GM18502 (cell line): ENCODE data around the gene HNRNPLL.
"Not testable (repeated sequence)": the region's sequence is repeated elsewhere in the genome, so short reads cannot be mapped to it uniquely, and the experiment has no call there.

Source experiments
- ATAC-seq: cut with Tn5 transposase; IDR thresholded peaks from one replicate; pipeline ENCODE4 v1.9.1; 2021; ENCODE audit warnings: mild to moderate bottlenecking; ENCODE audit not compliant: unreplicated experiment, poor library complexity

HNRNPLL gene

DNA sequence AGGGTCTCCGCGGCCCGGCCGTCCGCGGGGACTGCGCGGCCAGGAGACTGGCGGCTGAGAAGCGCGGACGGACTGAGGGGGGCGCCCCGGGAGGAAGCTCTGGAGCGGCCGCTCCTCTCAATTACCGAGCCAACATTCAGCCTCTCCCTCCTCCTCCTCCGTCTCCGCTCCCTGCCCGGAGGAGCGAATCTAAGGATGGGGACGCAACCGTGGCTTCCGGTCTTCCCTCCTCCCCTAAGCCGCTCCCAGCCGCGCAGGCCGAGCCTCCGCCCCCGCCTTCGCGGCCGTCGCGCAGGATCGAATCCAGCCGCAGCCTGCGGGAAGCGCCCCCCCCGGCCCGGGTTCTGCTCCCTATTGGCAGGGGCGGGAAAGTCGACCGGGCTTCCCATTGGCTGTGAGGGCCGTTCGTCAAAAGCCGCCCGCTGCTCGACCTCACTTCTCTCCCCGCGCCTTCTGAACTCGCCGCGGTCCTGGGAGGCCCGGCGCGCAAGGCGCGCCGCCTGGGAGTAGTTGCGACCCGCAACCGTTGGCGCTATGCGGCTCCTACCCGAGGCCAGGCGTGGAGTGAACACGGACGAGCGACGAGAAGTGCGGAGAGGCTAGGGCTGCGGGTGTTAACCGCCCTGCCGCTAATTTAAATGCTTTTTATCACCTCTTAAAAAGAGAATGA lies at the start of gene HNRNPLL:
HNRNPLL (minus strand) TSS at position 197 of the 670 bp plus-strand sequence. CDS start 302 bp downstream, outside the sequence.
- ATAC-seq = peak; percentile 75

- no peak for ATAC-seq
These were observed 48.0 kb upstream of the HNRNPLL start for GRCh38 chr2:38650717-38651116.

- ATAC-seq = no peak
These were observed 47.3 kb upstream of the HNRNPLL start for GRCh38 chr2:38650012-38650411.

DNA sequence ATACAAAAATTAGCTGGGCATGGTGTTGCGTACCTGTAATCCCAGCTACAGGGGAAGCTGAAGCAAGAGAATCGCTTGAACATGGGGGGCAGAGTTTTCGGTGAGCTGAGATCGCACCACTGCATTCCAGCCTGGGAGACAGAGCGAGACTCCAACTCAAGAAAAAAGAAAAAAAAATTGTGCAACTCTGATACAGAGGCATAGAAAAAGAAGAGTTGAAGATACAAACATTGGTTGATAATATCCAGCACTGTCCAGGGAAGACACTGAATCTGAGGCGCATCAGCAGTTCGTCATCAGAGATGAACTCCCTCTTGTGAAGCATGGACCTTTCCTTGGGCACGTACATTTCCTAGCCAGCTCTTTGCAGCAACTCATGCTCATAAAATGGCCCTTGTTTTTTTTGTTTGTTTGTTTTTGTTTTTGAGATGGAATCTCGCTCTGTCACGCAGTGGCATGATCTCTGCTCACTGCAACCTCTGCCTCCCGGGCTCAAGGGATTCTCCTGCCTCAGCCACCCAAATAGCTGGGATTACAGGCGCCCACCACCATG lies 46.5 kb upstream of the HNRNPLL start:
- no peak for ATAC-seq

GRCh38 chr2:38648107-38648761 lies 45.5 kb upstream of the HNRNPLL start:
- ATAC-seq = no peak

- not testable (repeated sequence) for ATAC-seq
These were observed 41.2 kb upstream of the HNRNPLL start for GRCh38 chr2:38643683-38644511.

- no peak for ATAC-seq
These were observed 40.4 kb upstream of the HNRNPLL start for GRCh38 chr2:38643021-38643671.

GRCh38 chr2:38642373-38643017 lies 39.8 kb upstream of the HNRNPLL start:
- ATAC-seq = not testable (repeated sequence)

DNA sequence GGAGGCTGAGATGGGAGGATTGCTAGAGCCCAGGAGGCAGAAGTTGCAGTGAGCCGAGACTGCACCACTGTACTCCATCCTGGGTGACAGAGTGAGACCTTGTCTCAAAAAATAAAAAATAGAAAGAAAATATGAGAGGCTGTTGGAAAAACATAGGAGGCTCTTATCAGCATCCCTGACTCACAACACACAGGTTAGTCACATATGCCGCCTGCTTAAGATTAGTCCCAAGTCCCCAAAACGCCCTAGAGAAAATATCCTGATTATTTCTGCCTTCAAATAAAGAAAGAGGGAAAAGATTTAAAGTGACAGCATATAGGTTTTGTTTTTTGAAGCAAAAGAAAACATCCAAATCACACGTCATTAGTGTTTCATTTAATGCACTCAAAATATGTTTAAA lies 33.3 kb upstream of the HNRNPLL start:
- no peak for ATAC-seq

DNA sequence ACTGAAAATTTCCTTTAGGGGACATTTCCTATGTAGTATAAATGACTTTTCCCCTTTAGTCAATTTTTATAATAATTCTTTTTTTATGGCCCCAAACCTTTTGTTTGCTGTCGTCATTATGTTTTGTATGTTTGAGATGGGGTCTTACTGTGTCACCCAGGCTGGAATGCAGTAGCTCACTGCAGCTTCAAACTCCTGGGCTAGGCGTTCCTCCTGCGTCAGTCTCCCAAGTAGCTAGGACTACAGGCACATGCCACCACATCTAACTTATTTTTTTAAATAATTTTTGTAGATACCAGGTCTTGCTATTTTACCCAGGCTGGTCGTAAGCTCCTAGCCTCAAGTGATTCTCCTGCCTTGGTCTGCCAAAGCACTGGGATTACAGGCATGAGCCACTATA lies 32.4 kb upstream of the HNRNPLL start:
- ATAC-seq = no peak

- peak; percentile 91 for ATAC-seq
These were observed 32.0 kb upstream of the HNRNPLL start for GRCh38 chr2:38634684-38635083.

DNA sequence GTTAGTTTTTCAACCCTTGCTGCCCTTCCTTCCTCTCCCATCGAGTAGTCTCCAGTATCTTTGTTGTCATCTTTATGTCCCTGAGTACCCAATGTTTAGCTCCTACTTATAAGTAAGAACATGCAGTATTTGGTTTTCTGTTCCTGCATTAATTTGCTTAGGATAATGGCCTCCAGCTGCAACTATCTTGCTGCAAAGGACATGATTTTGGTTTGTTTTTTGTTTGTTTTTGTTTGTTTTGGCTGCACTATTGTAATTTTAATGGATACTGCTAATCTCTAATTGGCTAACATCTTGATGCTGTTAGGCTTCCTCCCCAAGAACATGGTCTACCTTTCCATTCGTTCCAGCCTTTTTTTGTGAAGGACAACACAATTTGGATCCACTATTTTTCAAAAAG lies 31.2 kb upstream of the HNRNPLL start:
- ATAC-seq = no peak

GRCh38 chr2:38632980-38633379 lies 30.3 kb upstream of the HNRNPLL start:
- ATAC-seq = no peak

DNA sequence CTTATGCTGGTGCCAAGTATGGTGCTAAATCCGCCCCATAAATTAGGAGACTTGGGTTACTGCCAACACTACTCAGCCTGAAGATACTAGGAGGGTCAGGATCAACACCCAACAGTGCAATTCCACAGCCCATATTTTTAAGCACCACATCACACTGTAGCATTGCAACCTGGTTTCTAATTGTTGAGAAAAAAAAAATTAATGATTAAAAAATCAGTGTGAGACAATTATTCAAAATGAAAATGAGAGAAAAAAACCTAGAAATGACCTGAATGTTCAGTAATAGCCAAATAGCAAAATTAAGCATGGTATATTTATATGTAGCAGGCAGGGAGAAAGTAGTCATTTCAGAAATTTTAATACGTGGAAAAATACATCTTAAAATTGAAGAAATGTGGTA lies 29.2 kb upstream of the HNRNPLL start:
- ATAC-seq = no peak

DNA sequence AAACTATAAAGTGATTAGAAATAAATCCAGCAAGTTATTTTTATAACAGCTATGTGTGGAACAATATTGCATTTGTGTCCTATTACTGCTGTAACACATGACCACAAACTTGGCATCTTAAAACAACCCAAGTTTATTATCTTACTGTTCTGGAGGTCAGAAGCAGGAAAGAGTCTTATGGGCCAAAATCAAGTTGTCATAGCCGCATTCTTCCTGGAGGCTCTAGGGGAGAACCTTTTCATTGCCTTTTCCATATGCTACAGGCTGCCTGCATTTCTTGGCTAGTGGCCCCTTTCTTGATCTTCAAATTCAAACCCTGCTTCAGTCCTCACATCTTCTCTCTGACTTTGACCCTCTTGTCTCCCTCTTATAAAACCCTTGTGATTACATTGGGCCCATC lies 27.0 kb upstream of the HNRNPLL start:
- no peak for ATAC-seq

- no peak for ATAC-seq
These were observed 24.7 kb upstream of the HNRNPLL start for GRCh38 chr2:38627391-38627790.

GRCh38 chr2:38626326-38627035 lies 23.8 kb upstream of the HNRNPLL start:
- ATAC-seq = no peak

DNA sequence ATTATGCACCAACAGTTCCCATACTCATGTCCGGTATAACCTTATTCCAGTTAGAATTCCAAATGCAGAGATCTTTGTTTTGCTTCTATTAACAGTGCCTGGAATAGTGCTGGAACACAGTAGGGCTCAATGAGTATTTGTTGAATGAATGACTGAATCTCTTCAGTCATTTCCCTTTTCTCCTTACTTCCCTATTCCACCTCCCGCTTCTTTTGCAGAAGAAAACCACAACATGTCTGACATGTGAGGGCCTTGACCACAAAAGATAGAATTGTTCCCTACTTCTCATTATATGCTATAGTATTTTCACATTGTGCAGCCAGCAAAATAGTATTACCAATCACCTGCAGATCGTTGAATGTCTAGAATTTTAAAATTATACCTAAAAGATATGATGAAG lies 19.5 kb upstream of the HNRNPLL start:
- no peak for ATAC-seq

- no peak for ATAC-seq
These were observed 18.3 kb upstream of the HNRNPLL start for GRCh38 chr2:38621018-38621417.
